ENCODE data around the gene SCUBE2. TPM values are rescaled to one million over a fixed set of nuclear protein-coding genes. Genes with fewer than 3 reads are reported as not detected.

SCUBE2 gene
- total and polyA plus RNA-seq, 2 experiments from 2014 or later = 1.3 to 3.5 TPM

- no peak for DNase-seq
- no peak overlapping the region for H3K4me2 ChIP-seq (ENCODE audit: unreplicated experiment)
Observed at GRCh38 chr11:9060700-9061111, 30.7 kb downstream of the SCUBE2 start.

GRCh38 chr11:9059406-9059805 is 32.0 kb downstream of the SCUBE2 start:
- Histone ChIP-seq H3K36me3 (ENCODE audit: low read depth) (no peaks in the 10 kb centered on the region), H3K9ac (no peak overlapping the region), H3K4me1 (ENCODE audit: insufficient read depth) (no peaks in the 10 kb centered on the region), H4K20me1 (ENCODE audit: insufficient read depth) (no peaks in the 10 kb centered on the region), H3K79me2 (ENCODE audit: insufficient read depth) (no peaks in the 10 kb centered on the region), H3K9me3 (ENCODE audit: low read depth) (no peaks in the 10 kb centered on the region), H3K4me2 (ENCODE audit: unreplicated experiment) (no peak overlapping the region), H3K27ac (no peak overlapping the region), H3K9me2 (ENCODE audit: insufficient read depth) (no peaks in the 10 kb centered on the region), H3F3A (ENCODE audit: insufficient read depth) (no peaks in the 10 kb centered on the region; the same call in 1 of the 2 replicates), H3K4me3 (no peak overlapping the region), H3K27me3 (replicated peaks; ENCODE audit: insufficient read depth) (no peaks in the 10 kb centered on the region), H2AFZ (no peak overlapping the region)
- 91 to 98% methylated on average over 3 of the region's 3 CpGs for WGBS, 2 experiments (ENCODE audit: low coverage in 1 of 2, low lambda C conversion rate in 2 of 2, missing lambda C conversion rate in 2 of 2)
- TF ChIP-seq EZH2 (IDR thresholded peaks at IDR 0.05; ENCODE audit: insufficient read depth, poor library complexity, severe bottlenecking) (no peak), EZH2phosphoT487 (IDR thresholded peaks at IDR 0.05; ENCODE audit: insufficient read depth, low read depth) (no peak)
- DNase-seq = no peak
- in situ Hi-C loops (cut with MboI) = no loop called here

More at GRCh38 chr11:9060700-9061111, 30.7 kb downstream of the SCUBE2 start:
- no peaks in the 10 kb centered on the region; the same call in 1 of the 2 replicates for H3F3A ChIP-seq (ENCODE audit: insufficient read depth)
- WGBS, 2 experiments (ENCODE audit: low coverage in 1 of 2, low lambda C conversion rate in 2 of 2, missing lambda C conversion rate in 2 of 2) = 70 to 73% methylated on average over 4 of the region's 4 CpGs
- no peaks in the 10 kb centered on the region for H3K9me3 ChIP-seq (ENCODE audit: low read depth)
- H3K36me3 ChIP-seq (ENCODE audit: low read depth) = no peaks in the 10 kb centered on the region
- in situ Hi-C loops (cut with MboI) = no loop called here
- H3K4me3 ChIP-seq = no peak overlapping the region
- no peak overlapping the region for H3K9ac ChIP-seq
- no peak overlapping the region for H2AFZ ChIP-seq
- no peaks in the 10 kb centered on the region for H3K79me2 ChIP-seq (ENCODE audit: insufficient read depth)
- no peaks in the 10 kb centered on the region for H3K27me3 ChIP-seq (replicated peaks; ENCODE audit: insufficient read depth)
- no peak overlapping the region for H3K27ac ChIP-seq
- H3K9me2 ChIP-seq (ENCODE audit: insufficient read depth) = no peaks in the 10 kb centered on the region
- H4K20me1 ChIP-seq (ENCODE audit: insufficient read depth) = no peaks in the 10 kb centered on the region
- TF ChIP-seq EZH2phosphoT487 (IDR thresholded peaks at IDR 0.05; ENCODE audit: insufficient read depth, low read depth) (no peak), EZH2 (IDR thresholded peaks at IDR 0.05; ENCODE audit: insufficient read depth, poor library complexity, severe bottlenecking) (no peak)
- H3K4me1 ChIP-seq (ENCODE audit: insufficient read depth) = no peaks in the 10 kb centered on the region

GRCh38 chr11:9057888-9058287 is 33.5 kb downstream of the SCUBE2 start:
- no peak overlapping the region for H3K27ac ChIP-seq
- no peaks in the 10 kb centered on the region for H3K9me2 ChIP-seq (ENCODE audit: insufficient read depth)
- no peak for TF ChIP-seq EZH2 (IDR thresholded peaks at IDR 0.05; ENCODE audit: insufficient read depth, poor library complexity, severe bottlenecking)
- H4K20me1 ChIP-seq (ENCODE audit: insufficient read depth) = no peaks in the 10 kb centered on the region
- no peaks in the 10 kb centered on the region for H3K27me3 ChIP-seq (replicated peaks; ENCODE audit: insufficient read depth)
- H2AFZ ChIP-seq = no peak overlapping the region
- H3K9ac ChIP-seq = no peak overlapping the region
- 0 out of 2 replicates have a peak, but pooled peaks cover 5% of the 10 kb centered on the region for H3K4me1 ChIP-seq (ENCODE audit: insufficient read depth)
- H3K4me2 ChIP-seq (ENCODE audit: unreplicated experiment) = no peak overlapping the region
- in situ Hi-C loops (cut with MboI) = no loop called here
- no peaks in the 10 kb centered on the region for H3K9me3 ChIP-seq (ENCODE audit: low read depth)
- no peaks in the 10 kb centered on the region for H3K79me2 ChIP-seq (ENCODE audit: insufficient read depth)
- 92 to 94% methylated on average over 4 of the region's 4 CpGs for WGBS, 2 experiments (ENCODE audit: low coverage in 1 of 2, low lambda C conversion rate in 2 of 2, missing lambda C conversion rate in 2 of 2)
- H3F3A ChIP-seq (ENCODE audit: insufficient read depth) = no peaks in the 10 kb centered on the region; the same call in 1 of the 2 replicates
- no peaks in the 10 kb centered on the region for H3K36me3 ChIP-seq (ENCODE audit: low read depth)
- H3K4me3 ChIP-seq = no peak overlapping the region
- no peak for DNase-seq

- 26 to 41% methylated on average over 2 of the region's 2 CpGs for WGBS, 2 experiments (ENCODE audit: low coverage in 1 of 2, low lambda C conversion rate in 2 of 2, missing lambda C conversion rate in 2 of 2)
- no peaks in the 10 kb centered on the region for H3K9me3 ChIP-seq (ENCODE audit: low read depth)
- H3K4me3 ChIP-seq = no peak overlapping the region
- H3K36me3 ChIP-seq (ENCODE audit: low read depth) = no peaks in the 10 kb centered on the region
- no peak overlapping the region for H2AFZ ChIP-seq
- no peak overlapping the region for H3K27ac ChIP-seq
- peak; percentile 30 for DNase-seq
- no peaks in the 10 kb centered on the region for H3K79me2 ChIP-seq (ENCODE audit: insufficient read depth)
- 0 out of 2 replicates have a peak, but pooled peaks cover 5% of the 10 kb centered on the region for H3K4me1 ChIP-seq (ENCODE audit: insufficient read depth)
- no peak overlapping the region for H3K4me2 ChIP-seq (ENCODE audit: unreplicated experiment)
- no peaks in the 10 kb centered on the region for H4K20me1 ChIP-seq (ENCODE audit: insufficient read depth)
- no peak overlapping the region for H3K9ac ChIP-seq
- no peaks in the 10 kb centered on the region for H3K9me2 ChIP-seq (ENCODE audit: insufficient read depth)
- no peaks in the 10 kb centered on the region; the same call in 1 of the 2 replicates for H3F3A ChIP-seq (ENCODE audit: insufficient read depth)
- TF ChIP-seq EZH2phosphoT487 (IDR thresholded peaks at IDR 0.05; ENCODE audit: insufficient read depth, low read depth) = no peak
- no peak for TF ChIP-seq EZH2 (IDR thresholded peaks at IDR 0.05; ENCODE audit: insufficient read depth, poor library complexity, severe bottlenecking)
- H3K27me3 ChIP-seq (replicated peaks; ENCODE audit: insufficient read depth) = no peaks in the 10 kb centered on the region
- in situ Hi-C loops (cut with MboI) = no loop called here
Observed at GRCh38 chr11:9057007-9057406, 34.4 kb downstream of the SCUBE2 start.

- TF ChIP-seq EZH2 (IDR thresholded peaks at IDR 0.05; ENCODE audit: insufficient read depth, poor library complexity, severe bottlenecking) = no peak
- TF ChIP-seq EZH2phosphoT487 (IDR thresholded peaks at IDR 0.05; ENCODE audit: insufficient read depth, low read depth) = no peak
- no peak overlapping the region for H2AFZ ChIP-seq
- in situ Hi-C loops (cut with MboI) = no loop called here
- H3K36me3 ChIP-seq (ENCODE audit: low read depth) = no peaks in the 10 kb centered on the region
- H3K27ac ChIP-seq = no peak overlapping the region
- no peaks in the 10 kb centered on the region for H3K9me2 ChIP-seq (ENCODE audit: insufficient read depth)
- no peak overlapping the region for H3K9ac ChIP-seq
- 0 out of 2 replicates have a peak, but pooled peaks cover 5% of the 10 kb centered on the region for H3K4me1 ChIP-seq (ENCODE audit: insufficient read depth)
- no peaks in the 10 kb centered on the region; the same call in 1 of the 2 replicates for H3F3A ChIP-seq (ENCODE audit: insufficient read depth)
- no peak overlapping the region for H3K4me3 ChIP-seq
- H4K20me1 ChIP-seq (ENCODE audit: insufficient read depth) = no peaks in the 10 kb centered on the region
- no peaks in the 10 kb centered on the region for H3K27me3 ChIP-seq (replicated peaks; ENCODE audit: insufficient read depth)
- 64 to 69% methylated on average over 6 of the region's 6 CpGs for WGBS, 2 experiments (ENCODE audit: low coverage in 1 of 2, low lambda C conversion rate in 2 of 2, missing lambda C conversion rate in 2 of 2)
- no peak for DNase-seq
- no peaks in the 10 kb centered on the region for H3K9me3 ChIP-seq (ENCODE audit: low read depth)
- no peaks in the 10 kb centered on the region for H3K79me2 ChIP-seq (ENCODE audit: insufficient read depth)
- H3K4me2 ChIP-seq (ENCODE audit: unreplicated experiment) = no peak overlapping the region
Observed at GRCh38 chr11:9056467-9056866, 34.9 kb downstream of the SCUBE2 start.
